Measurements from ENCODE around the gene CCDC54. TPM values are rescaled to one million over a fixed set of nuclear protein-coding genes. Genes with fewer than 3 reads are reported as not detected.
"Not testable (repeated sequence)": the region's sequence is repeated elsewhere in the genome, so short reads cannot be mapped to it uniquely, and the experiment has no call there.

The CCDC54 gene
- total RNA-seq, result not detected

GRCh38 chr3:107377151-107377550, at the start of gene CCDC54:
Gene CCDC54 (plus strand): TSS chr3:107377439. CDS start chr3:107377588, 149 bp downstream.
- Histone ChIP-seq H3K4me3 (no peak within 1 kb of the TSS), H3K9me3 (no peaks in the 10 kb centered on the region), H3K36me3 (no peaks in the 10 kb centered on the region), H3K27ac (no peak within 1 kb of the TSS), H3K4me1 (no peaks in the 10 kb centered on the region), H3K27me3 (no peaks in the 10 kb centered on the region)
- intact Hi-C loops (cut with DNase I), result no loop called here
- no peak for DNase-seq (ENCODE audit: low spot score in 2 of 2)
- TF ChIP-seq CTCF (IDR thresholded peaks at IDR 0.05), result no peak

GRCh38 chr3:107328069-107328468, 49.2 kb upstream of the CCDC54 start:
- Histone ChIP-seq H3K27me3 (no peaks in the 10 kb centered on the region), H3K36me3 (no peaks in the 10 kb centered on the region), H3K4me3 (no peak overlapping the region), H3K27ac (no peak overlapping the region), H3K4me1 (no peaks in the 10 kb centered on the region), H3K9me3 (peaks cover 0 to 3% of the 10 kb centered on the region in 2 donors)
- no peak for TF ChIP-seq CTCF (IDR thresholded peaks at IDR 0.05)
- DNase-seq (ENCODE audit: low spot score in 2 of 2), result no peak
- intact Hi-C loops (cut with DNase I), result no loop called here

- intact Hi-C loops (cut with DNase I), result no loop called here
- Histone ChIP-seq H3K4me1 (no peaks in the 10 kb centered on the region), H3K27ac (no peak overlapping the region), H3K9me3 (peaks cover 0 to 3% of the 10 kb centered on the region in 2 donors), H3K4me3 (no peak overlapping the region), H3K27me3 (no peaks in the 10 kb centered on the region), H3K36me3 (no peaks in the 10 kb centered on the region)
- no peak for TF ChIP-seq CTCF (IDR thresholded peaks at IDR 0.05)
- no peak for DNase-seq (ENCODE audit: low spot score in 2 of 2)
Measured at GRCh38 chr3:107329088-107329487, 48.2 kb upstream of the CCDC54 start.

- H3K9me3 ChIP-seq; H3K27ac ChIP-seq; H3K4me1 ChIP-seq; DNase-seq (ENCODE audit: low spot score in 2 of 2); intact Hi-C loops (cut with DNase I); H3K4me3 ChIP-seq; H3K27me3 ChIP-seq; H3K36me3 ChIP-seq: not testable (repeated sequence)
Measured at GRCh38 chr3:107339690-107340089, 37.5 kb upstream of the CCDC54 start.

GRCh38 chr3:107344722-107345121, 32.5 kb upstream of the CCDC54 start:
- intact Hi-C loops (cut with DNase I), result no loop called here
- DNase-seq (ENCODE audit: low spot score in 2 of 2), result no peak
- H3K36me3 ChIP-seq, result no peaks in the 10 kb centered on the region
- no peaks in the 10 kb centered on the region for H3K4me1 ChIP-seq
- no peaks in the 10 kb centered on the region for H3K27me3 ChIP-seq
- no peak overlapping the region for H3K4me3 ChIP-seq
- no peak for TF ChIP-seq CTCF (IDR thresholded peaks at IDR 0.05)
- H3K9me3 ChIP-seq, result peaks cover 0 to 4% of the 10 kb centered on the region in 2 donors
- H3K27ac ChIP-seq, result no peak overlapping the region

- no peaks in the 10 kb centered on the region for H3K9me3 ChIP-seq
- H3K27me3 ChIP-seq, result no peaks in the 10 kb centered on the region
- no peaks in the 10 kb centered on the region for H3K4me1 ChIP-seq
- H3K36me3 ChIP-seq, result no peaks in the 10 kb centered on the region
- no peak overlapping the region for H3K27ac ChIP-seq
- intact Hi-C loops (cut with DNase I), result no loop called here
- no peak for TF ChIP-seq CTCF (IDR thresholded peaks at IDR 0.05)
- H3K4me3 ChIP-seq, result no peak overlapping the region
- no peak for DNase-seq (ENCODE audit: low spot score in 2 of 2)
Measured at GRCh38 chr3:107345822-107346405, 31.3 kb upstream of the CCDC54 start.

Measured in ascending aorta (tissue), 2 donors.